ENCODE data around the gene ELL2.

DNA sequence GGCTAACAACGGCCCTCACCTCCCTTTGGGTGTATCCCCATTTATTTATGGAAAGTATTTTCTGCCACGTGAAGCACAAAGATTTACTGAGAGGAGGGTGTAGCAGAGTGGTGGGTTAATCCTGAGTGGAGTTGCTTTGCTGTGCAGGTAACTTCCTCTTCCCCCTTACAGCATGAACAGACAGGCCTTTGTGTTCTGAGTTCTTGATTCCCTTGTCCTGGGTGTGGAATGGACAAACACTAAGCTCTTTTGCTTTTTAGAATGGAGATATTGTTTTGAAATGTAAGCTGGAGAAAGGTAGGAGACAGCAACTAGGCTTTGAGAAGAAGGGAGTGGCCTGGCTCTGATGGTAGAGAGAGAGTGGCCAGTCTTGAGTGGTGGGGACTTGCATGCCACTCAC is 122.0 kb downstream of the ELL2 start:
- TF ChIP-seq, protein P1, sequence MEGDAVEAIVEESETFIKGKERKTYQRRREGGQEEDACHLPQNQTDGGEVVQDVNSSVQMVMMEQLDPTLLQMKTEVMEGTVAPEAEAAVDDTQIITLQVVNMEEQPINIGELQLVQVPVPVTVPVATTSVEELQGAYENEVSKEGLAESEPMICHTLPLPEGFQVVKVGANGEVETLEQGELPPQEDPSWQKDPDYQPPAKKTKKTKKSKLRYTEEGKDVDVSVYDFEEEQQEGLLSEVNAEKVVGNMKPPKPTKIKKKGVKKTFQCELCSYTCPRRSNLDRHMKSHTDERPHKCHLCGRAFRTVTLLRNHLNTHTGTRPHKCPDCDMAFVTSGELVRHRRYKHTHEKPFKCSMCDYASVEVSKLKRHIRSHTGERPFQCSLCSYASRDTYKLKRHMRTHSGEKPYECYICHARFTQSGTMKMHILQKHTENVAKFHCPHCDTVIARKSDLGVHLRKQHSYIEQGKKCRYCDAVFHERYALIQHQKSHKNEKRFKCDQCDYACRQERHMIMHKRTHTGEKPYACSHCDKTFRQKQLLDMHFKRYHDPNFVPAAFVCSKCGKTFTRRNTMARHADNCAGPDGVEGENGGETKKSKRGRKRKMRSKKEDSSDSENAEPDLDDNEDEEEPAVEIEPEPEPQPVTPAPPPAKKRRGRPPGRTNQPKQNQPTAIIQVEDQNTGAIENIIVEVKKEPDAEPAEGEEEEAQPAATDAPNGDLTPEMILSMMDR (IDR thresholded peaks at IDR 0.05), result no peak
- TF ChIP-seq POLR2AphosphoS5 (IDR thresholded peaks at IDR 0.05) (no peak), EP300 (IDR thresholded peaks at IDR 0.05) (no peak)

Measured in suprapubic skin (tissue), 4 donors.